WERI-Rb-1 (cell line): Measurements from ENCODE around the gene DLX2.
"Not testable (repeated sequence)": the region's sequence is repeated elsewhere in the genome, so short reads cannot be mapped to it uniquely, and the experiment has no call there.

Experiments used
- DNase-seq: peaks from one replicate; pipeline ENCODE4 v3.0.0-alpha.2; 2020
- H3K27ac ChIP-seq: fragments of 250-450 bp; sonication (Bioruptor Pico); 2 replicates; pipeline ENCODE4 v1.5.1; 2020; ENCODE audit warnings: mild to moderate bottlenecking, moderate library complexity
- H3K27me3 ChIP-seq: fragments of 250-450 bp; sonication (Bioruptor Pico); 2 replicates; pipeline ENCODE4 v1.5.1; 2021; ENCODE audit warnings: mild to moderate bottlenecking, low read depth, moderate library complexity; ENCODE audit not compliant: insufficient read depth, severe bottlenecking
- H3K36me3 ChIP-seq: fragments of 250-450 bp; sonication (Bioruptor Pico); 2 replicates; pipeline ENCODE4 v1.5.1; 2020; ENCODE audit warnings: mild to moderate bottlenecking, moderate library complexity
- H3K4me3 ChIP-seq: 2 replicates; pipeline ENCODE4 v1.5.1; 2011; ENCODE audit warnings: low read depth, mild to moderate bottlenecking, control low read depth, low read length
- H3K9me3 ChIP-seq: fragments of 250-450 bp; sonication (Bioruptor Pico); 2 replicates; pipeline ENCODE4 v1.5.1; 2021; ENCODE audit warnings: mild to moderate bottlenecking, moderate library complexity; ENCODE audit not compliant: severe bottlenecking
- TF ChIP-seq, protein P1 (sequence below): IDR thresholded peaks from 2 replicates; pipeline ENCODE4 v1.5.1; 2011; ENCODE audit warnings: low read depth, mild to moderate bottlenecking, control low read depth, inconsistent platforms, low read length

Gene DLX2

DNA sequence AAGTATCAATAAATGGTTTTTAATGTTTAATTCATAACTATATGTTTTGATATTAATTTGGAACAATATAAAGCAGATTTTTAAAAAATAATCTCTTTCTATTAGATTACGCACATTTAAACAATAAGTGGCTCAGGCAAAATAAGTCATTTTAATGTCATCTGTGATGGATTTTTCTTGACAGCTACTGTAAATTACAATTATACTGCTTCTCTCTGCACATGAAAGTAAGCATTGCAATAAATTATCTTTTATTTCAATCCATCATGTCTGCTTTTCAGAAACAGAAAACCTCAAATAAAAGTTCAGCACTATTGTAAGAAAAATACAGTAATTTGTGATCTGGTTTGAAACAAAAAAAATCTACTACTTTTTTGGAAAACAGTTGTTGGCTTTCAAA is 28.4 kb downstream of the DLX2 start:
- H3K27me3 ChIP-seq = no peaks in the 10 kb centered on the region

DNA sequence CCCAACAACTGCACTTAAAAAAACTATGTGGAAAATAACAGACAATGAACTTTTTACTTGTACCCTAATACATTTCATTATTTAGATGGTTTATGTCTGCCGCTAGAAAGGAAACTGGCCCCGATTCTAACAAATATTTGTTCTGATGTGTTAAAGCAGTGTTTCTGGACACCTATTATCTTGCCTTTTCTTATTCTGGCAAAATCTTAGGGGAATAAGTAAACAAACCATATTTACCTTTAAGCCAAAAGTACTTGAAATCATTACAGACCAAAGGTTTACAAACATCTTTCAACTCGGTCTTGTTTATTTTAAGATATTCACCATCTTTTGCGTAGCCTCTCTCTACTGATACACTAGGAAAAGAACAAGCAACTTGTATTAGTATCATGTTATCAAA is 29.2 kb downstream of the DLX2 start:
- no peaks in the 10 kb centered on the region for H3K36me3 ChIP-seq
- TF ChIP-seq, protein P1, sequence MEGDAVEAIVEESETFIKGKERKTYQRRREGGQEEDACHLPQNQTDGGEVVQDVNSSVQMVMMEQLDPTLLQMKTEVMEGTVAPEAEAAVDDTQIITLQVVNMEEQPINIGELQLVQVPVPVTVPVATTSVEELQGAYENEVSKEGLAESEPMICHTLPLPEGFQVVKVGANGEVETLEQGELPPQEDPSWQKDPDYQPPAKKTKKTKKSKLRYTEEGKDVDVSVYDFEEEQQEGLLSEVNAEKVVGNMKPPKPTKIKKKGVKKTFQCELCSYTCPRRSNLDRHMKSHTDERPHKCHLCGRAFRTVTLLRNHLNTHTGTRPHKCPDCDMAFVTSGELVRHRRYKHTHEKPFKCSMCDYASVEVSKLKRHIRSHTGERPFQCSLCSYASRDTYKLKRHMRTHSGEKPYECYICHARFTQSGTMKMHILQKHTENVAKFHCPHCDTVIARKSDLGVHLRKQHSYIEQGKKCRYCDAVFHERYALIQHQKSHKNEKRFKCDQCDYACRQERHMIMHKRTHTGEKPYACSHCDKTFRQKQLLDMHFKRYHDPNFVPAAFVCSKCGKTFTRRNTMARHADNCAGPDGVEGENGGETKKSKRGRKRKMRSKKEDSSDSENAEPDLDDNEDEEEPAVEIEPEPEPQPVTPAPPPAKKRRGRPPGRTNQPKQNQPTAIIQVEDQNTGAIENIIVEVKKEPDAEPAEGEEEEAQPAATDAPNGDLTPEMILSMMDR = no peak
- no peak overlapping the region for H3K4me3 ChIP-seq
- DNase-seq = no peak
- H3K27me3 ChIP-seq = no peaks in the 10 kb centered on the region
- H3K9me3 ChIP-seq = no peaks in the 10 kb centered on the region
- no peak overlapping the region for H3K27ac ChIP-seq

More for the DNA sequence above, 28.4 kb downstream of the DLX2 start:
- TF ChIP-seq, protein P1 = no peak
- H3K36me3 ChIP-seq = no peaks in the 10 kb centered on the region
- H3K27ac ChIP-seq = no peak overlapping the region
- H3K4me3 ChIP-seq = no peak overlapping the region
- no peak for DNase-seq
- no peaks in the 10 kb centered on the region for H3K9me3 ChIP-seq

DNA sequence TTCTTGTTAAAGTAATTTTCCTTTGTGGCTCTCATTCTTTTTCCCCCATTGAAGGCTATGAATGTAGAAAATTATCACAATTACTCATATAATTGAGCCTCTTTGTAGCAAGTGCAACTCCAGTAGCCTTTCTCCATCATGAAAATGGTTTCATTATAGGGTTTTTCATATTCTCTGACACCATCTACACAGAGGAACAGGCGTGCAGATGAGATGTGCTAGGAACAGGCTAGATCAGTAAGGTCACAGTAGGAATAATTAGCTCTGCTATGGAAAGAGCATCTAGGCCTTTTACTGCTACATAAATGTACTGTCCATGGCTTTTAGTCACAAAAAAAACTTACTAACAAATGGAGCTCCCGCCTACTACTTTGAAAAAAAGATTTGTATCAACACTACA is 30.0 kb downstream of the DLX2 start:
- DNase-seq = no peak
- Histone ChIP-seq H3K27ac (no peak overlapping the region), H3K4me3 (no peak overlapping the region), H3K27me3 (no peaks in the 10 kb centered on the region), H3K36me3 (no peaks in the 10 kb centered on the region), H3K9me3 (no peaks in the 10 kb centered on the region)
- TF ChIP-seq, protein P1 = no peak

DNA sequence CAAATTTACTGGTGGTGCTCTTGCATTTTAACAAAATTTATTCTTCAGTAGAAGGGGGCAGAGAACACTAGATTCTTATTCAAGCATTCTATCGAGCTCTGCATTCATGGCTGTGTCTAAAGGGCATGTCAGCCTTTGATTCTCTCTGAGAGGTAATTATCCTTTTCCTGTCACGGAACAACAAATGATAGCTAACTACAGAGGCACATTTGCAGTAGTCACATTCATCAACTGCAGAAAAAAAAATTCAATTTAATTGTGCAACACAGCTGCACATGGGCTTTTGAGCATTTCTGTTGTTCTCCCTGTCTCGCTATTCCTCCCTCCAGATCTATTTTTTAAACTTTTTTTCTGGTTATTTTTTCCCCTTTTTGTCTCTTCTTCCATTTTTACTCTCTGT is 30.4 kb downstream of the DLX2 start:
- TF ChIP-seq, protein P1 = no peak
- Histone ChIP-seq H3K36me3 (no peaks in the 10 kb centered on the region), H3K4me3 (no peak overlapping the region), H3K27me3 (no peaks in the 10 kb centered on the region), H3K9me3 (no peaks in the 10 kb centered on the region), H3K27ac (no peak overlapping the region)
- DNase-seq = no peak

DNA sequence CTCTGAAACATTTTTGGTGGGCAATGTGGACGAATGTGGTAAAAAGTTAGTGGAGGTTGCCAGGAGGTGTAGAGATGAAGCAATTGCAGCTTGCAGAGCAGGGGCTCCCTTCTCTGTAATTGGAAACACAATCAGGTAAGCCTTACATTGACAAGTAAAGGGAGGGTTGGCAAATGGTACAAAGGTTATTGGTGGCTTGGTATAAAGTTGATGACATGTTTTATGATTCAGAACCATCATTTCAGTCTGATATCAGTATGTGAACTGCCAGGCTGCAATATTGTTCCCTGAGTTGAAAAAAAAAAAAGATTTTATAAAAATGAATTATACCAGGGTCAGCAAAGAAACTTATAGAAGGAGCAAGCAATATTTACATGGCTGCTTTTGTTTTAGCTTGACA is 31.8 kb downstream of the DLX2 start:
- Histone ChIP-seq H3K36me3 (no peaks in the 10 kb centered on the region), H3K9me3 (no peaks in the 10 kb centered on the region), H3K27me3 (no peaks in the 10 kb centered on the region), H3K4me3 (no peak overlapping the region), H3K27ac (no peak overlapping the region)
- TF ChIP-seq, protein P1 = no peak
- no peak for DNase-seq

DNA sequence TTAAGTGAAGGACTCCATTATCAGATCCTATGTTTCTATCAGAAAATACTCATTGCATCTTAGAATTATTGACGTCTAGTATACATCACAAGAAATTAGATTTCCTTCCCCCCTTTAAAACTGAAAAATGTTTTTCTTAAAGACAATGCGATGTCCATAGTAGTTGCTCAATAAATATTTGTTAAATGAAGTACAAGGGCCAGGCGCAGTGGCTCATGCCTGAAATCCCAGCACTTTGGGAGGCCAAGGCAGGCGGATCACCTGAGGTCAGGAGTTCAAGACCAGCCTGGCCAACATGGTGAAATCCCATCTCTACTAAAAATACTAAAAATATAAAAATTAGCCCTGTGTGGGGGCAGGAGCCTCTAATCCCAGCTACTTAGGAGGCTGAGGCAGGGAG is 34.8 kb downstream of the DLX2 start:
- H3K9me3 ChIP-seq, H3K4me3 ChIP-seq, H3K27me3 ChIP-seq: not testable (repeated sequence)

More for the DNA sequence above, 34.8 kb downstream of the DLX2 start:
- not testable (repeated sequence) for DNase-seq, H3K27ac ChIP-seq, H3K36me3 ChIP-seq
